ENCODE measurements around the gene TTC34. TPM values are rescaled to one million over a fixed set of nuclear protein-coding genes. Genes with fewer than 3 reads are reported as not detected.

Gene TTC34
- polyA plus RNA-seq, 1 donor (not counting 4 experiments of a cell fraction or from before 2014, with no cell fraction given): 0.04 TPM

DNA sequence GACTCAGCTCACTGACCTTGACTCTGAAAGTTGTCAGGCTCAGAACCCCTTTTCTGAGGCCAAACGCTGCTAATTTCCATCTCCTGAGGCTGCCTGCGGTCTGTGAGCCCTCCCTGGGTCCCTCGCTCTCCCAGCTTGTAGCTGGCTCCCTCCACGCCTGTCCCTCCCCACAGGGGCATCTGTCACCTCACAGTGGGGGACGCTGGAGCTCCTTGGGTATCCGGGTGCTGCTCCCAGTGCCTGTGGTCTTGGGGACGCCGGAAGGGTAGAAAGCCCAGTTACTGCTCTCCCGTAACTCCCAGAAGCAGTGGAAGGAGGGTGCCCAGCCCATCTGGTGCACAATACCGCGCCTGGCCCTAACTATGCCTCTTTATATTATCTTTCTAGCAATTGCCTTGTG is 155.7 kb downstream of the TTC34 start:
- H3K27ac ChIP-seq (ENCODE audit: control insufficient read depth, insufficient read depth, low read length): no peak overlapping the region
- no peak overlapping the region for H2AFZ ChIP-seq (ENCODE audit: control insufficient read depth, low read length)
- no peaks in the 10 kb centered on the region for H3K4me1 ChIP-seq (ENCODE audit: control insufficient read depth, extremely low read depth, insufficient read depth, low read length)
- no peak overlapping the region for H3K4me2 ChIP-seq (ENCODE audit: control insufficient read depth, extremely low read depth, insufficient read depth, low read depth, low read length)
- H4K20me1 ChIP-seq (ENCODE audit: control insufficient read depth, extremely low read depth, insufficient read depth, low read length): no peaks in the 10 kb centered on the region
- no peak overlapping the region for H3K9ac ChIP-seq (ENCODE audit: control insufficient read depth, extremely low read depth, insufficient read depth, low read length)
- no peak for TF ChIP-seq EZH2 (IDR thresholded peaks at IDR 0.05; ENCODE audit: low read length)
- TF ChIP-seq CTCF (optimal IDR thresholded peaks at IDR 0.05 in 1 of 3, IDR thresholded peaks at IDR 0.05 in 1 of 3, conservative IDR thresholded peaks at IDR 0.05 in 1 of 3; ENCODE audit: extremely low read depth in 1 of 3, insufficient read depth in 2 of 3, low read length in 3 of 3): no peak
- FAIRE-seq (no peak), DNase-seq (ENCODE audit: low read depth, low spot score) (no peak)
- dilution Hi-C loops (cut with MboI; ENCODE audit: extremely low pct_ligation_motif_present, low sequenced_read_pairs): no loop called here
- H3K9me3 ChIP-seq (ENCODE audit: control insufficient read depth, low read depth, low read length): no peaks in the 10 kb centered on the region
- H3K36me3 ChIP-seq (ENCODE audit: control insufficient read depth in 2 of 2, extremely low read depth in 1 of 2, insufficient read depth in 2 of 2, low read length in 2 of 2): no peaks in the 10 kb centered on the region
- no peak overlapping the region for H3K4me3 ChIP-seq (ENCODE audit: control insufficient read depth in 2 of 3, extremely low read depth in 1 of 3, insufficient read depth in 2 of 3, low read depth in 1 of 3, low read length in 3 of 3)
- no peaks in the 10 kb centered on the region for H3K79me2 ChIP-seq (ENCODE audit: control insufficient read depth, insufficient read depth, low read length)
- H3K9me1 ChIP-seq (ENCODE audit: control insufficient read depth, extremely low read depth, insufficient read depth, low read length): no peaks in the 10 kb centered on the region
- H3K27me3 ChIP-seq (ENCODE audit: control insufficient read depth, extremely low read depth, insufficient read depth, low read length): peaks cover 6% of the 10 kb centered on the region

DNA sequence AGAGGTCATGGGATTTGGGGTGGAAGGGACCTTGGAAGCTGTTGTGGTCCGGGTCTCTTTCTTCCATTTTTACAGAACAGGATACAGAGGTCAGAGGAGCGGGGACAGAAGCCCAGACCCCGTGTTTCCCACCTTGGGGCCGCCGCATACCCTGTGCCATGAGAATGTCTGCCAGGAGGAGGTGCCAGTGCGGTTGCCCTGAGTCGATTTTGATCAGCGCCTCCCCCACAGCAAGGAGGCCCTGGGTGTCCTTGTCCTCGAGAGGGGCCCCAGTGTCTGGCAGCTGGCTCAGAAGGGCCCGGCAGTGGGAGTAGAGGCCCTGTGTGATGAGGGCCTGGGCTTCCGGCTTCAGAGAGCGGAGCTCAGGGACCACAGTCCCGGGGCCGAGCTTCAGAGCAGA is 156.3 kb downstream of the TTC34 start:
- Histone ChIP-seq H3K27me3 (ENCODE audit: control insufficient read depth, extremely low read depth, insufficient read depth, low read length) (peaks cover under 1% of the 10 kb centered on the region), H3K79me2 (ENCODE audit: control insufficient read depth, insufficient read depth, low read length) (no peaks in the 10 kb centered on the region), H3K9me1 (ENCODE audit: control insufficient read depth, extremely low read depth, insufficient read depth, low read length) (no peaks in the 10 kb centered on the region), H3K4me1 (ENCODE audit: control insufficient read depth, extremely low read depth, insufficient read depth, low read length) (no peaks in the 10 kb centered on the region), H4K20me1 (ENCODE audit: control insufficient read depth, extremely low read depth, insufficient read depth, low read length) (no peaks in the 10 kb centered on the region), H3K9ac (ENCODE audit: control insufficient read depth, extremely low read depth, insufficient read depth, low read length) (no peak overlapping the region), H3K4me3 (ENCODE audit: control insufficient read depth in 2 of 3, extremely low read depth in 1 of 3, insufficient read depth in 2 of 3, low read depth in 1 of 3, low read length in 3 of 3) (no peak overlapping the region), H3K9me3 (ENCODE audit: control insufficient read depth, low read depth, low read length) (no peaks in the 10 kb centered on the region), H3K4me2 (ENCODE audit: control insufficient read depth, extremely low read depth, insufficient read depth, low read depth, low read length) (no peak overlapping the region), H2AFZ (ENCODE audit: control insufficient read depth, low read length) (no peak overlapping the region), H3K27ac (ENCODE audit: control insufficient read depth, insufficient read depth, low read length) (no peak overlapping the region), H3K36me3 (ENCODE audit: control insufficient read depth in 2 of 2, extremely low read depth in 1 of 2, insufficient read depth in 2 of 2, low read length in 2 of 2) (no peaks in the 10 kb centered on the region)
- TF ChIP-seq EZH2 (IDR thresholded peaks at IDR 0.05; ENCODE audit: low read length) (no peak), CTCF (optimal IDR thresholded peaks at IDR 0.05 in 1 of 3, IDR thresholded peaks at IDR 0.05 in 1 of 3, conservative IDR thresholded peaks at IDR 0.05 in 1 of 3; ENCODE audit: extremely low read depth in 1 of 3, insufficient read depth in 2 of 3, low read length in 3 of 3) (no peak)
- dilution Hi-C loops (cut with MboI; ENCODE audit: extremely low pct_ligation_motif_present, low sequenced_read_pairs): no loop called here
- FAIRE-seq (no peak), DNase-seq (ENCODE audit: low read depth, low spot score) (no peak)
